Tibial nerve (tissue), 4 donors: Measurements from ENCODE around the gene TFPI2.

Experiments
- EP300 ChIP-seq, 2 donors: sonication (generic); formaldehyde crosslinking; IDR thresholded peaks; one replicate each; pipeline ENCODE4 v1.6.1; 2017; ENCODE audit warnings: antibody characterized with exemption in 2 of 2, mild to moderate bottlenecking in 1 of 2
- POLR2A ChIP-seq, 2 donors: fragments of 450-650 bp; IDR thresholded peaks; one replicate each; pipeline ENCODE4 v1.6.1; 2017; ENCODE audit warnings: antibody characterized with exemption in 2 of 2, mild to moderate bottlenecking in 2 of 2, moderate library complexity in 2 of 2
- TF ChIP-seq, protein P1 (sequence below), 5 experiments: fragments of 200-600 bp in 3 of 5; fragments of 450-650 bp in 2 of 5; sonication (generic) in 3 of 5; IDR thresholded peaks; one replicate each; pipeline ENCODE4 v1.5.1; 2016 to 2019; ENCODE audit warnings: antibody characterized with exemption in 5 of 5, mild to moderate bottlenecking in 3 of 5, moderate library complexity in 2 of 5

- TF ChIP-seq, protein P1, sequence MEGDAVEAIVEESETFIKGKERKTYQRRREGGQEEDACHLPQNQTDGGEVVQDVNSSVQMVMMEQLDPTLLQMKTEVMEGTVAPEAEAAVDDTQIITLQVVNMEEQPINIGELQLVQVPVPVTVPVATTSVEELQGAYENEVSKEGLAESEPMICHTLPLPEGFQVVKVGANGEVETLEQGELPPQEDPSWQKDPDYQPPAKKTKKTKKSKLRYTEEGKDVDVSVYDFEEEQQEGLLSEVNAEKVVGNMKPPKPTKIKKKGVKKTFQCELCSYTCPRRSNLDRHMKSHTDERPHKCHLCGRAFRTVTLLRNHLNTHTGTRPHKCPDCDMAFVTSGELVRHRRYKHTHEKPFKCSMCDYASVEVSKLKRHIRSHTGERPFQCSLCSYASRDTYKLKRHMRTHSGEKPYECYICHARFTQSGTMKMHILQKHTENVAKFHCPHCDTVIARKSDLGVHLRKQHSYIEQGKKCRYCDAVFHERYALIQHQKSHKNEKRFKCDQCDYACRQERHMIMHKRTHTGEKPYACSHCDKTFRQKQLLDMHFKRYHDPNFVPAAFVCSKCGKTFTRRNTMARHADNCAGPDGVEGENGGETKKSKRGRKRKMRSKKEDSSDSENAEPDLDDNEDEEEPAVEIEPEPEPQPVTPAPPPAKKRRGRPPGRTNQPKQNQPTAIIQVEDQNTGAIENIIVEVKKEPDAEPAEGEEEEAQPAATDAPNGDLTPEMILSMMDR (IDR thresholded peaks at IDR 0.05) = no peak
- TF ChIP-seq EP300 (IDR thresholded peaks at IDR 0.05) (no peak), POLR2A (IDR thresholded peaks at IDR 0.05) (no peak)
These were observed 47.7 kb upstream of the TFPI2 start for GRCh38 chr7:93938293-93938692.
